Stimulated activated naive CD8-positive, alpha-beta T cell treated with anti-CD3 and anti-CD28 coated beads, Interleukin-15, Interleukin-2, amounts not matched to agents 100 U/mL and 50 U/mL, for 24 hours (primary cell): ENCODE results near the gene ZNF143.
"Not testable (repeated sequence)": the region's sequence is repeated elsewhere in the genome, so short reads cannot be mapped to it uniquely, and the experiment has no call there.

Experiments
- ATAC-seq: fragments of 150-1000 bp; cut with Tn5 transposase; one replicate; pipeline ENCODE4 v1.10.0; 2021
- DNase-seq: peaks from one replicate; pipeline ENCODE4 v3.0.0; 2021

ZNF143 gene

DNA sequence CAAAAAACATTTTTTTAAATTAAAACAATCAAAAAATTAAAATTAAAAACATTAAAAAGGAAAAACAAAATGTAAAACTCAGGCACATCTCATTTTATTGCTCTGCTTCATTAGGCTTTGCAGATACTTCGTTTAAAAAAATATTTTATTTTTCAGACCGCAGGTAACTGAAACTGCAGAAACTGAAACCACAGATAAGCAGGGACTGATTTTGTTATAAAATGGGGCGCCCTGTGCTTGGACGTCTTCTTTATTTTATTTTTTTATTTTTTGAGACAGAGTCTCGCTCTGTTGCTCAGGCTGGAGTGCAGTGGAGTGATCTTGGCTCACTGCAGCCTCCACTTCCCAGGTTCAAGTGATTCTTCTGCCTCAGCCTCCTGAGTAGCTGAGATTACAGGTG is 88.4 kb downstream of the ZNF143 start:
- not testable (repeated sequence) for DNase-seq, ATAC-seq

DNA sequence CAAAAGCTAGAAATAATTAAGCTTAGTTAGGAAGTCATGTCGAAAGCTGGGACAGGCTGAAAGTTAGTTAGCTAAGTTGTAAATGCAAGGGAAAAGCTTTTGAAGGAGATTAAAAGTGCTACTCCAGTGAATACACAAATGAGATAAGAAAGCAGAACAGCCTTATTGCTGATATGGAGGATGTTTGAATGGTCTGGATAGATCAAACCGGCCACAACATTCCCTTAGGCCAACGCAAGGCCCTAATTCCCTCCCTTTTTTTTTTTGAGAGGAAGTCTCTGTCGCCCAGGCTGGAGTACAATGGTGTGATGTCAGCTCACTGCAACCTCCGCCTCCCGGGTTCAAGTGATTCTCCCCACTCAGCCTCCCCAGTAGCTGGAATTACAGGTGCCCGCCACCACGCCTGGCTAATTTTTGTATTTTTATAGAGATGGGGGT is 89.4 kb downstream of the ZNF143 start:
- DNase-seq: no peak
- ATAC-seq: no peak

DNA sequence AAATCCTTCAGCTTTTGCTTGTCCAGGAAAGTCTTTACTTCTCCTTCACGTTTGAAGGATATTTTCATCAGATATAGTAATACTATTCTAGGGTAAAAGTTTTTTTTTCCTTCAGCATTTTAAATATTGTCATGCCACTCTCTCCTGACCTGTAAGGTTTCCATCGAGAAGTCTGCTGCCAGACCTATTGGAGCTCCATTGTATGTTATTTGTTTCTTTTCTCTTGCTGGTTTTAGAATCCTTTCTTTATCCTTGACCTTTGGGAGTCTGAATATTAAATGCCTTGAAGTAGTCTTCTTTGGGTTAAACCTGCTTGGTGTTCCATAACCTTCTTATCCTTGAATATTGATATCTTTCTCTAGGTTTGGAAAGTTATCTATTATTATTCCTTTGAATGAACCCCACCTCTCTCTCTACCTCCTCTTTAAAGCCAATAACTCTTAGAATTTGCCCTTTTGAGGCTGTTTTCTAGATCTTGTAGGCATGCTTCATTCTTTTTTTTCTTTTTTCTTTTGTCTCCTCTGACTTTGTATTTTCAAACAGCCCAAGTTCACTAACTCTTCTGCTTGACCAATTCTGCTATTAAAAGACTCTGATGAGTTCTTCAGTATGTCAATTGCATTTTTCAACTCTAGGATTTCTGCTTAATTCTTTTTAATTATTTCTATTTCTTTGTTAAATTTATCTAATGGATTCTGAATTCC is 100.6 kb downstream of the ZNF143 start:
- ATAC-seq: no peak
- DNase-seq: no peak

DNA sequence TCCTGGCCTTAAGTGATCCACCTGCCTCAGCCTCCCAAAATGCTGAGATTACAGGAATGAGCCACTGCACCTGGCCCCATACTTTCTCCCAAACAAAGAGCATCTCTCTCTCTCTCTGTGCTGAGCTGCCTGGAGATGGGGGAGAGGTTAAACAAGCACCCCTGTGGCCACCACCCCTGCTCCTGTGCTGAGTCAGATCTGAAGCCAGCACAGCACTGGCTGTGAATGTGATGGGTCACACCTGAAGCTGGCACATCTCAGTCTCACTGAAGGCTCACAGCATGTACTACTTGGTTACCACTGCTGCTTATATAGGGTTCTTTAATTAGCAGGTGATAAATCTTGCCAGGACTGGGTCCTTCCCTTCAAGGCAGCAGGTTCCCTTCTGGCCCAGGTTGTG is 101.9 kb downstream of the ZNF143 start:
- no peak for ATAC-seq

DNA sequence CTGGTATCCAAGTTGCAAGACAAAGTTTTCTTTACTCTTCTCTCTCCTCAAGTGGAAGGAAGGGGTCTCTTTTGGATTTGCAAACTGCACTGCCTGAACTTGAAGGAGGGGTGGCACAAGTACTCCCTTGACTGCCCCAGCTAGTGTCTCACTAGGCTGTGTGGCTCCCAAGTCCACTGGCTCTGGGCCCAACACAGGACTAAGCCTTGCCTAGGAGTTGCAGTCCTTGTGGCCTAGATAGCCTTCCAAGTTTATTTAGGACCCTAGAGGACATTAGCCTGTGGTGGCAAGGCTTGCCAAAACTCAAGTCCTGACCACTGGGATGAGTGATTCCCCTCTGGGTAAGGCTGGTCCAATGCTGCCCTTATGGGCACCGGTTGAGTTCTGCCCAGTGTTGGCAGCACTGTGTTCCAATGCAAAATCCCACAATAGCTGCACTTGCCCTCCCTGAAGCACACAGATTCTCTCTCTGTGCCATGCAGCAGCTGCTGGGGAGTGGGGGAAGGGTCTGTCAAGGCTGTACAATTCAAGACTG is 102.5 kb downstream of the ZNF143 start:
- ATAC-seq (no peak), DNase-seq (no peak)

More for the DNA sequence above, 101.9 kb downstream of the ZNF143 start:
- no peak for DNase-seq

DNA sequence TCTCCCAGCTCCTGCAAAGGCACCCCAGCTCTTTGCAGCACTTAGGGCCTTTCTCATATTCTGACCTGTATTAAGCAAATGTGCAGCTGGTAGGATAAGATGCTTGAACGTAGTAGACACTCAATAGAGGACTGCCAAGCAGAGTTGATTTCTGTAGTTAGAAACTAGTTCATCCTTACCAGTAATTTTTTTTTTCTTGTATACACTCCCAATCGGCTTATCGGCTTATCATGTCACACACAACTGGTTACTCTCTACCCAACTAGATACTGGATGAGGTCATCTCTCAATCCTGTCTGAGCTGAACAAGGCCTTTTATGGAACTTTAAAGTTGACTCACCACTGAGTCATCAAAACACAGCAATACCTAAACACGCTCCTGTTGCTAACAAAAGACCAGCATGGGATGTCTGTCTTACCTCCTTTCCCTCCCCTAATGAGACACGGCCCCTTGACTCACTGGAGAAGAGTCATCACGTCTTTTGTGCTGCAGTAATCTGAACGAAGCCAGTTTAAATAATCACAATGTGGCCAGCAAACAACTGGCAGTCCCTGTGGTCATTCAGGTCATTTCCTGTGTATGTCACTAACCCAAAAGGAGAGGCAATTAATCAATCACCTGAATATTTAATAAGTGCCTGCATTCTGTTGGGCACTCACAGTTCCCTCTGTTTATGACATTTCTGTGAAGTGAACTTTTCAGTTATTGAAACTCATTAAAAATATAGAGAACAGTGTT is 105.2 kb downstream of the ZNF143 start:
- DNase-seq (peak; percentile 55), ATAC-seq (peak; percentile 99)

DNA sequence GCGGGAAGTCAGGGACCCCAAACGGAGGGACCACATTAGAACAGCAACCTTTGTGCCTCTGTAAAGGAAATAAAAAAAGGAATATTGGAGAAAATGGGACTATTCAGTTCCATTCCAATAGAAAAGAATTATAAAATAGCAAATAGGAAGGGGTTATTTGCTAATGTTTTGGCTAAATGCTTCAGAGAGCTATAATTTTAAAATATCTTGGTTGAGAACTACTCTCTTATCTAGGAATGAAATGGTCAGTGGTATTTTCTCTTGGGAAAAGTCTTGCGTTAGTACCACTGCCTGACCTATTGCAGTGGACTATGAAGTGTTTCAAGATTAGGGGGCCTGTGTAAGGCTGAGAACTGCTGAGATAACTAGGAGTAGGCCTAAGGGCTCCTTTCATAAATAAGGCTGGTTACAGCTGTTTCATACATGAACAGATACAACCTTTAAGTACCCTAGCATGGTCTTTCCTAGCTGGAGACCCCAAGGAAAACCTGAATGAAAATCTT is 105.8 kb downstream of the ZNF143 start:
- ATAC-seq: no peak
- no peak for DNase-seq

DNA sequence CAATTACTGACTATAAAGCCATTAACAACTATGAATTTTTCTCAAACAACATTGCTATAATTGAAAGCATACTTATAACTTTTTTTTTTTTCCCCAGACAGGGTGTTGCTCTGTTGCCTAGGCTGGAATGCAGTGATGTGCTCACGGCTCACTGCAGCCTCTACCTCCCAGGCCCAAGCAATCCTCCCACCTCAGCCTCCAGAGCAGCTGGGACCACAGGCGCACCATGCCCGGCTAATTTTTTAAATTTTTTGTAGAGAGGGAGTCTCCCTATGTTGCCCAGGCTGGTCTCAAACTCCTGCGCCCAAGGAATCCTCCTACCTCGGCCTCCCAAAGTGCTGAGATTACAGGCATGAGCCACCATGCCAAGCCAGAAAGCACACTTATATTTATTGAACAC is 106.6 kb downstream of the ZNF143 start:
- ATAC-seq (no peak), DNase-seq (no peak)

DNA sequence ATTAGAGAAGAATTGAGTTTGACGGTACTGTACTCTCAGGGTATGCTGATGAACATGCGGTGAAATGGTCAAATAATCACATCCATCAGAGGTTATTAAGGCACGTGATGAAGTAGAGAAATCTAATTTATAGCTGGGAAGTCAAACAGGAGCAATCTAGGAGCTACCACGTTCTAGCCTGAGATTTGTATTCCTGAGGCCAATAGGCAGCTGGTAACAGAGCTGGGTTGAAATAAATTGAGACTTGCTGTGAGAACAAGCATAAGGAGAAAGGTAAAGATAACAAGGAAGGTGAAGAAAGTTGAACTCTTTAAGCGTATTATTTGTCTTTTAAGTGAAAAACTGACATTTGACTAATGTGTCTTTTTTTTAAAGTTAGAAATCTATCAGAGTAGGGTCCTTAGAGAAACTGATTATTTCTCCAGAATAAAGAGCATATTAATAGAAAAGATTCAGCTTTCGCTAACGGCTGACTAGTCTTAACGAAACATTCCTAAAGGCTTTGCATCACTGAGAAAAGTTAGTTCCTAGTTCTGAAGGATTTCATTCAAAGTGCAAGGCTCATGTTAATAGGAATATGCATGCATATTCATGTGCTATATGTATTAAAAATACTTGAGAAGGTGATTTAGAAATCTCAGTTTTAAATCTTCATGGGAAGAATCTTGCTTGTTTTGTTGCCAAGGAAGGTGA is 107.5 kb downstream of the ZNF143 start:
- DNase-seq (no peak), ATAC-seq (no peak)

DNA sequence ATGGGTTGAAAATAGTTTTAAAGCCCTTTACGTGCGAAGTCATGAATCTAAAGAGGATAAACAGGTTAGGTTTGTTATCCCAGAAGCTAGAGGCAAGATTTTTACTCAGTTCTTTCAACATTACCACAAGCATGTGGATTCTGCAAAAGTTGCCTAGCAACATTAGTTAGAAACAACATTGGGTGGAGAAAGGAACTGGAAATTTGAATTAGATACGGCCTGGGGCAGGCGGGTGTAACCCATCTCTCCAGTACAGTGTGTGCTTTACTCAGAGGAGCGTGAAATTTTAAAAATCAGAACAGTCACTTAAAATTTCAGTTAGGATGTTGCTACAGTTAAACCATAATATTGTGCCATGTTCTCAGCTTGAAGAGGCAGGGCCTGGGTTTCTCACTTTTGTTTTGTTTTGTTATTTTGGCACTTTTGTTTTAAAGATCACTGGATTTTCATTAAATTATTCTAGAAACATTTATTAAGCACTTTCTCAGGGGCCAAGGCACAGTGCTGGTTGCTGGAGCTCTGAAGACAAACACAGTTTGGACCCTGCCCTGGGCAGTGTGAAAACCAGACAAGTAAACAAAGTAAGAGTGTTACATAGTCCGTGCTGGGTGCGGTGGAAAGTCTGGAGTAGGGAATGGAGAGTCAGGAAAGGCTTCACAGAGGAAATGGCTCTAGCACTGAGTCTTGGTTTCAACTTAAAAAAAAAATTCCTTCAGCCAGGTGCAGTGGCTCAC is 108.2 kb downstream of the ZNF143 start:
- no peak for DNase-seq
- no peak for ATAC-seq

DNA sequence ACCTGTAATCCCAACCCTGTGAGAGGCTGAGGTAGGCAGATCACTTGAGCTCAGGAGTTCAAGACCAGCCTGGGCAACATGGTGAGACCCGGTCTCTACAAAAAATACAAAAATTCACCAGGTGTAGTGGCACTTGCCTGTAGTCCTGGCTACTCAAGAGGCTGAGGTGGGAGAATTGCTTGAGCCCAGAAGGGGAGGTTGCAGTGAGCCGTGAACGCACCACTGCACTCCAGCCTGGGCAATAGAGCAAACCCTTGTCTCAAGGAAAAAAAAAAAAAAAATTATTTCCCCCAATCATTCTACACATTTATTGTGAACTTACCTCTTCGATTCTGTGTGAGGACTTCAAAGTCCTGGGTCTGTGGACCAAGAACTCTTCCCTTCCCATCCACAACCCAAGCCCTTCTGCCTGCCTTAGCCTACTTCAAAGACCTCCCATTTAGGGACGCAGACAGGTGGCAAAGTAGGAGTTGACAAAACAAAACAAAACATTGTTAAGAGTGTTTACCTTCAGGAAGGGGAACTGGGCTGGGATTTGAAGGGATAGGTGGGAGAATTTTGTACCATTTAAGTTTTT is 108.9 kb downstream of the ZNF143 start:
- DNase-seq: no peak

DNA sequence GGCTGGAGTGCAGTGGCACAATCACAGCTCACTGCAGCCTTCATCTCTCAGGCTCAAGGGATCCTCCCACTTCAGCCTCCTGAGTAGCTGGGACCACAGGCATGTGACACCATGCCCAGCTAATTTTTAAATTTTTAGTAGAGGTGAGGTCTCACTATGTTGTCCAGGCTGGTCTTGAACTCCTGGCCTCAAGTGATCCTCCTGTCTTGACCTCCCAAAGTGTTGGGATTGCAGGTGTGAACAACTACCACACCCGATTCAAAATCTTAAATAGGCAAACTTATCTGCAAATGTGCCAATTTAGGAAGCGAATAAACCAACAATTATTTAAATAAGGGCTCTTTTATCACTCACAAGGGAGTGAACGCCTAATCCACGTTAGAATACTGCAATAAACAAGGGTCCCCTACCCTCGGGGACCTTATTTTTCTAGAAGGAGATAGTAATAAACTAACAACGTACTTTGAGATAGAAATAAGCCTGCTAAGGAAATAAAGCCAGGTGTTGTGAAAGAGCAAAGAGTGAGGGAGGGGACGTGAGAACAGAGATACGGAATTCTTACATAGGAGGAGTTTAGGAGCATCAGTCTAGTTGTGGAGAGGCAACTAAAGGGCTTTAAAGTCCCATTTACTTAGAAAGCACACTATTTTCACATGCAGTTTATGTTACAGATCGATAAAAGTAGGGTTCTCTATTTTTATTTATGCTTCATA is 109.7 kb downstream of the ZNF143 start:
- DNase-seq: no peak

More for the DNA sequence above, 108.9 kb downstream of the ZNF143 start:
- no peak for ATAC-seq

DNA sequence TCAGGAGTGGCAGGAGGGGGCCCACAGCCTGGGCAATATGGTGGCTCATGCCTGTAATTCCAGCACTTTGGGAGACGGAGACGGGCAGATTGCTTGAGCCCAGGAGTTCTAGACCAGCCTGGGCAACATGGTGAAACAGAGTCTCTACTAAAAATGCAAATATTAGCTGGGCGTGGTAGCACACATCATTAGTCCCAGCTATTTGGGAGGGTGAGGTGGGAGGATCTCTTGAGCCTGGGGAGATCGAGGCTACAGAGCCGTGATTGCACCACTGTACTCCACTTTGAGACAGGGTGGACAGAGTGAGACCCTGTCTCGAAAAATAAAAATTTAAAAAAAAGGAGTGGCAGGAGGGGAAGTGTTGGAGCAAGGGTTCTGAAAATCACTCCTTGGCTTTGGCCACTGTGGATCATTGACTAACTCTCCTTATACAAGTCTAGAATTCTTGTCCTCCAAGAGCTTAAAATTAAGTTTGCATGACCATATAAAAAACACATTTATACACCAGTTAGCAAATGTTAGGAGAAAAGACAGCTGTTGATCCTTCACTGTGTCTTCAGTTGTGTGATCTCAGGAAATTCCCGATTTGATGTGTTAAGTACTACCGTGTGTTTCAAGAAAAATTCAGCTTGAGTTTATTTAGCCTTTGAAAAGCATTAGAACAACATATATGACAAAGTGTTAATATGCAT is 110.4 kb downstream of the ZNF143 start:
- no peak for DNase-seq
- no peak for ATAC-seq

More for the DNA sequence above, 109.7 kb downstream of the ZNF143 start:
- no peak for ATAC-seq

DNA sequence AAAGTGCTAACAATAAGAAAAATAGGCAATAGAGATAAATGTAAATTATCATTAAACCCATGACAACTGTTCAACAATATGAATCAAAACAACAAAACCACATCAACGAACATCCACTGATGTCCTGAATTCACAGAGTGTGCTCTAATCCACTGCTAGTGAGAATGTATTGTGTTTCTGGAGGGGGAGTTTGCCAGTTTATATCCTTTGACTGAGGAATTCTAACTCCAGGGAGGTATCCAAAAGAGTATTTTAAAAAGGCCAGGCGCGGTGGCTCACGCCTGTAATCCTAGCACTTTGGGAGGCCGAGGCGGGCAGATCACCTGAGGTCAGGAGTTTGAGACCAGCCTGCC is 110.9 kb downstream of the ZNF143 start:
- ATAC-seq (no peak), DNase-seq (no peak)

DNA sequence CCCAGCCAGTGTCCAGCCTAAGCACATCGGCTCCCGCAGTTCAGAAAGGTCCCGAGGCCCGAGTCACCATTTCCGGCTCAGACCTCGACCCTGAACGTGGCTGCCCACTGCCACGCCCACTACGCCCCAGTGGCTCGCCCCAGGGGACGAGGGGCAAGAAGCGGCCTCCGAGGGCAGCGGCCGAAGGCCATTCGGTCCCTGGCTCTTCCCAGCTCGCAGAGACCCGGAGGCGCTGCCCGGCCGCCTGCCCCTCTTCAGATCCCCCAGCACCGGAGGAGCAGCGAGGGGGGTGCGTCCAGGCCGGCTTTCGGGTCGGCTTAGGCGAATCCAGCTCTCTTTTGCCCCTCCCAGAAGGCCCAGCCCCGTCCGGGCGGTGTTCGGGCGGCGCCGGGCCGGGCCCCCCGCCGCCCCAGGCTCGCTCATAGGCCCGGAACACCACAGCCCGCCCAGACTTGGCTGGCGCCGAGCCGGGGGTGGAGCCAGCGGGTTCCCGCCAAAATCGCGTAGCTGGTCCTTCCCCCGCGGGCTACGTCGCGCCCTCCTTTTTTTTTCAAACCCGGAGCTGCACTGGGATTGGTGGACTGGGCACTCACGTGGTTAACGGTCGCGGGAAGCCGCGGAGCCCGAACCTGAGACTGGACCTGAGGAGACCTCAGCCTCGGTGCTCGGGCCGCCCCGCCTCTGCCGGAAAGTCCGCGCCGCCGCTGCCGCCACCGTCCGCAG is 112.4 kb downstream of the ZNF143 start, which contains the start of gene WEE1:
TSS of gene WEE1 (plus strand) at position 619 of the 723 bp plus-strand sequence. CDS start 264 bp downstream, outside the sequence.
- peak; percentile 99 for DNase-seq
- peak; percentile 98 for ATAC-seq

DNA sequence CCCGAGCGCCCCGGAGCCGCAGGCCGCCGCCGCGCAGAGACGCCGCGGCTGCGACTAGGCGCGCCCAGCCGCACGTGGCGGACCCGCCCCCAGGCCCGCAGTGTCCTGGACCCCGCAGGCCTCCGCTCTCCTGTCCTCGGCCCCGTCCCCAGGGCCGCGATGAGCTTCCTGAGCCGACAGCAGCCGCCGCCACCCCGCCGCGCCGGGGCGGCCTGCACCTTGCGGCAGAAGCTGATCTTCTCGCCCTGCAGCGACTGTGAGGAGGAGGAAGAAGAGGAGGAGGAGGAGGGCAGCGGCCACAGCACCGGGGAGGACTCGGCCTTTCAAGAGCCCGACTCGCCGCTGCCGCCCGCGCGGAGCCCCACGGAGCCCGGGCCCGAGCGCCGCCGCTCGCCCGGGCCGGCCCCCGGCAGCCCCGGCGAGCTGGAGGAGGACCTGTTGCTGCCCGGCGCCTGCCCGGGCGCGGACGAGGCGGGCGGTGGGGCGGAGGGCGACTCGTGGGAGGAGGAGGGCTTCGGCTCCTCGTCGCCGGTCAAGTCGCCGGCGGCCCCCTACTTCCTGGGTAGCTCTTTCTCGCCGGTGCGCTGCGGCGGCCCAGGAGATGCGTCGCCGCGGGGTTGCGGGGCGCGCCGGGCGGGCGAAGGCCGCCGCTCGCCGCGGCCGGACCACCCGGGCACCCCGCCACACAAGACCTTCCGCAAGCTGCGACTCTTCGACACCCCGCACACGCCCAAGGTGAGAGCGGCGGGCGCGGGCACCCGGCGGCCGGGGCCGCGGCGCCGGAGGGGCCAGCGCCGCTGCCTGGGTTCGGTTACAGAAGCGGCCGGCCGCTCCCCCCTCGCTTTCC is 113.2 kb downstream of the ZNF143 start:
- ATAC-seq: peak; percentile 38
- DNase-seq: peak; percentile 34

DNA sequence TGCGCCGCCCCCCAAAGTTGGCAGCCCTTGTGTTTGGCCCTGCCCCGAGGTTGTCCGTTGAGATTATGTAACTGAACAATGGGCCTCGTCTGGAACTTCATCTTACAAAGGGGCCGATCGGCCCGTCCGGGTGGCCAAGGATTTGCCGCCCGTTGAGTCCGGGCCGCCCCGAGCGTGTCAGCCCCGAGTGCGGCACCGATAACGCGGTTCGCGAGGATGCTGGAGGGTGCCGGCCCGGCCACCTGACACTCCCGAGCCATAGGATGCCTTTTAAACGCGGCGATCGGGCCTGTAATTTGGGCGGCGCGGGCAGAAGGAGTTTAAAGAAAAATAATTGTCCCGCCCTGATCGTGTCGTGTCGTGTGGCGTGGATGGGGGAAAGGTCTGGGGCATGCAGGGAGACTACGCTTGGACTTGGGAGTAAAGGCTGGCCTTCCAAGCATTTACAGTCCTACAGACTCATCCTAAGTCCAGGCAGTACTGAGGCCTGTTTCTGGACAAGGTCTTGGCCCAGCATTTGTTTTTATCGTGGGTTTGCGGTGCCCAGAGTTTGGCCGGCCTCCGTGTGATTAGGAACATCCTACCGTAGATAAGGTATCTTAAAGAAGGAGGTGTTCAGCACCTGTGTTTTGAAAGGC is 113.9 kb downstream of the ZNF143 start:
- peak; percentile 40 for DNase-seq
- ATAC-seq: no peak
